Right lobe of liver (tissue), 4 donors: Measurements from ENCODE around the gene TNFRSF13B.

Source experiments
- POLR2A ChIP-seq: fragments of 450-650 bp; IDR thresholded peaks from one replicate; pipeline ENCODE4 v1.6.1; 2017; ENCODE audit warnings: antibody characterized with exemption, mild to moderate bottlenecking
- TF ChIP-seq, protein P1 (sequence below), 4 donors: fragments of 200-600 bp in 3 of 4; fragments of 450-650 bp in 1 of 4; IDR thresholded peaks; one replicate each; pipeline versions ENCODE4 v1.5.1 to v1.8.0; 2016 to 2022; ENCODE audit warnings: antibody characterized with exemption in 4 of 4, mild to moderate bottlenecking in 2 of 4
- donor health status: DM: no; HTN: no; CAD: no.
- donor health status: DM: no; HTN: no; CAD: no.
- donor health status: DM: no; HTN: yes; CAD: no.

DNA sequence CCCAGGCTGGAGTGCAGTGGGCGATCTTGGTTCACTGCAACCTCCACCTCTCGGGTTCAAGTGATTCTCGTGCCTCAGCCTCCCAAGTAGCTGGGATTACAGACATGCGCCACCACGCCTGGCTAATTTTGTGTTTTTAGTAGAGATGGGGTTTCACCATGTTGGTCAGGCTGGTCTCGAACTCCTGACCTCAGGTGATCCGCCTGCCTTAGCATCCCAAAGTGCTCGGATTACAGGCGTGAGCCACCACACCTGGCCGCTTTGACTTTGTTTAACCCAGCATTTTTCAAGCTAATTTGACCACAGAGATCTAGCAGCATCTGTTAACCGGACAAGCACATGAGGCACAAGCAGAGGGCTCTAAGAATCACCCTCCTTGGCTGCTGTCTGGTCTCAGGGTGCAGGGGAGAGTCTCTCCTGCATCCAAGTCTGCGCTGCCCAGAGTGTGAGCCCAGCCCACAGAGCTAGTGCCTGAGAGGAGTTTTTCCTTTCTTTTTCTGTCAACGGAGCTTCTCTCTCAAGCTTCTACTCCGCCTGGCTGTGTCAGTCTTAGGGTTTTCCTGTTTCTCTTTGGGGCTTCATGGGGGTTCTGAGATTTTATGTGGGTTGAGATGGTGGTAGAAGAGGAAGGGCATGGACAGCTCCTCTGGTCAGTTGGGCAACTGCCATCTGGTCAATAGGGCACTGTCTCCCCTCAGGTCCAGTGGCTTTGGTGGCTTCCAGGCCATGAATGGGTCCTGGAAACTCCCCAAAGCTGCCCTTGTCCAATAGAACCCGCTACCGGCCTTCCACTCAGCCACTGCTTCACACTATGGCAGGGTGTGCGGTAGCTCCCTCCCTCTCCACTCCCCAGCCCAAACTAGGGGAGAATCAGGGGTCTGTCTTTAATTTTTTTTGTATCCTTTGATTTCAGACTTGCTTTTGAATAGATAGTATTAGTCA, 59.6 kb downstream of the TNFRSF13B start:
- TF ChIP-seq, protein P1, sequence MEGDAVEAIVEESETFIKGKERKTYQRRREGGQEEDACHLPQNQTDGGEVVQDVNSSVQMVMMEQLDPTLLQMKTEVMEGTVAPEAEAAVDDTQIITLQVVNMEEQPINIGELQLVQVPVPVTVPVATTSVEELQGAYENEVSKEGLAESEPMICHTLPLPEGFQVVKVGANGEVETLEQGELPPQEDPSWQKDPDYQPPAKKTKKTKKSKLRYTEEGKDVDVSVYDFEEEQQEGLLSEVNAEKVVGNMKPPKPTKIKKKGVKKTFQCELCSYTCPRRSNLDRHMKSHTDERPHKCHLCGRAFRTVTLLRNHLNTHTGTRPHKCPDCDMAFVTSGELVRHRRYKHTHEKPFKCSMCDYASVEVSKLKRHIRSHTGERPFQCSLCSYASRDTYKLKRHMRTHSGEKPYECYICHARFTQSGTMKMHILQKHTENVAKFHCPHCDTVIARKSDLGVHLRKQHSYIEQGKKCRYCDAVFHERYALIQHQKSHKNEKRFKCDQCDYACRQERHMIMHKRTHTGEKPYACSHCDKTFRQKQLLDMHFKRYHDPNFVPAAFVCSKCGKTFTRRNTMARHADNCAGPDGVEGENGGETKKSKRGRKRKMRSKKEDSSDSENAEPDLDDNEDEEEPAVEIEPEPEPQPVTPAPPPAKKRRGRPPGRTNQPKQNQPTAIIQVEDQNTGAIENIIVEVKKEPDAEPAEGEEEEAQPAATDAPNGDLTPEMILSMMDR (IDR thresholded peaks at IDR 0.05): no peak
- no peak for TF ChIP-seq POLR2A
